ENCODE data around the gene SEC62. TPM values are rescaled to one million over a fixed set of nuclear protein-coding genes. Genes with fewer than 3 reads are reported as not detected.
"Not testable (repeated sequence)": the region's sequence is repeated elsewhere in the genome, so short reads cannot be mapped to it uniquely, and the experiment has no call there.

SEC62 gene
- total RNA-seq, 2 donors from 2014 or later: 151 to 155 TPM

DNA sequence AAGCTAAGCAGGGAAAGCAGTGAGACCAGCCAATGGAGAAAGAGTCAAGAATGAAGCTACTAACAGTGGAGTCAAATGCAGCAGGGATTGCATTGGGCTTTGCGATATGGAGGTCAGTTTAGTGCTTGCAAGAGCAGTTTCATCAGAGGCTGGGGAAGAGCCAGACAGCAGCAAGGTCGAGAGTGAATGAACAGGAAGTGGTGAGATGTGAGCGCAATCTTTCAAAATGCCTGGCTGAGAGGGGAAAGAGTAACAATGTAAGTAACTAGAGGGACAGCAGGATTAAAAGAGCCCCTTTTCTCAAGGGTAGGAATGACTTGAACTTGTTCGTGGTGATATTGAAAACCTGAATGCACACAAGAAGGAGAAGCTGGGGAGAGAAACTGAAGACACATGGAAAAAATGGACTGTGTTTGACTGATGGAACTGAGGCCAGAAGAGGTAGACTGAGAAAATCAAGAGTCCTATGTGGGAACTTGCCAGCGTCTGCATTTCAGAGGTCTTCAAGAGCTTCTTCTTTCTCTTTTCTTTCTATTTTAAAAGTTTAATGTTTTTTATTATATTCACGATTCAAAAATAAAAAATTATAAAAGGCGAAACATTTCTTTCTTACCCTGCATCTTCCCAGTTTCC is 40.5 kb downstream of the SEC62 start:
- intact Hi-C loops (cut with DNase I): loop anchor here in 1 of 2 donors (5.0 kb wide), 1 partner anchor 820 kb away; no protein-coding TSS in a partner anchor
- no peak for DNase-seq (ENCODE audit: low spot score)

DNA sequence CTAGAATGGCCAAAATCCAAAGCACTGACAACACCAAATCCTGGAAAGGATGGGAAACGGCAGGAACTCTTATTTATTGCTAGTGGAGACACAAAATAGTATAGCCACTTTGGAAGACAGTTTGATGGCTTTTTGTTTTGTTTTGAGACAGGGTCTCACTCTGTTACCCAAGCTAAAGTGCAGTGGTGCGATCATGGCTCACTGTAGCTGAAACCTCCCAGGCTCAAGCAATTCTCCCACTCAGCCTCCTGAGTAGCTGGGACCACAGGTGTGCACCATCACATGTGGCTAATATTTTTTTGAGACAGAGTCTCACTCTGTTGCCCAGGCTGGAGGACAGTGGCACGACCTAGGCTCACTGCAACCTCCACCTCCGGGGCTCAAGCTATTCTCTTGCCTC is 43.9 kb downstream of the SEC62 start:
- DNase-seq (ENCODE audit: low spot score): no peak
- intact Hi-C loops (cut with DNase I): no loop called here

DNA sequence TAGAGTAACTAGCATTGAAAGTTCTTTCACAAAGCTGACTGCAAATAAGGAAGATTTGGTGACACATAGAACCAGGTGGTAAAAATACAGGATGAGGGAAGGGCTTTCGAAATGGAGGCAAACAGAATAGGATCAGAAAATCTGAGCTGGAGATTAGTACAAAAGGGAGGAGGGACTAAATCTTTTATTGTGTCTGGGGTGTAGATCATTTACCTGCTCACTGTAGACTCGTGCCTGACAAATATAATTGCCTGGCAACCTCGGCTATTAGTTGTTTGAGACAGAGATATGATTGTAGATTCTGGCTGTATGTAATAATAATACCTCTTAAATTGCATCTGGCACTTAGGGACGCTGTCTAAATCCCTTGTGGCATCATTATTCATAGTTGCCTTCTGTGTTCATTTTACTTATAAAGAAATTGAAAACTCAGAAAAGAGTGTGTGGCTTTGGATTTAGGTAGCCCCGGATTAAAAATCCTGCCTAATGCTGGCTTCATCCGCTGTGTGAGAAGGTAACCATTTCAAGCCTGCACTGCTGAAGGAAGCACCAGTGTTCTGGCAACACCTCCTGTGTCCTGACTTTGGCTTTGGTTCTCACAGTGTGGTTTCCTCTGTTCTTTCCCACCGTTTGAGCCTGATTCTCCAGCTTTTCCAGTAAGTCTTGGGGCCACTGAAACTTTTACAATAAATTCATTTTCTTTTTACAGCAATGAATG is 46.2 kb downstream of the SEC62 start:
- intact Hi-C loops (cut with DNase I): no loop called here
- DNase-seq (ENCODE audit: low spot score): no peak

- intact Hi-C loops (cut with DNase I): no loop called here
Observed at GRCh38 chr3:170016057-170016456, 49.5 kb downstream of the SEC62 start.

GRCh38 chr3:170019306-170019705 is 52.7 kb downstream of the SEC62 start:
- DNase-seq (ENCODE audit: low spot score); intact Hi-C loops (cut with DNase I): not testable (repeated sequence)

More at GRCh38 chr3:170016057-170016456, 49.5 kb downstream of the SEC62 start:
- DNase-seq (ENCODE audit: low spot score): no peak

- no peak for DNase-seq (ENCODE audit: low spot score)
- intact Hi-C loops (cut with DNase I): no loop called here
Observed at GRCh38 chr3:170021083-170021482, 54.5 kb downstream of the SEC62 start.

GRCh38 chr3:170022336-170022735 is 55.7 kb downstream of the SEC62 start:
- no peak for DNase-seq (ENCODE audit: low spot score)
- intact Hi-C loops (cut with DNase I): no loop called here

GRCh38 chr3:170023165-170023564 is 56.6 kb downstream of the SEC62 start:
- DNase-seq (ENCODE audit: low spot score): no peak
- intact Hi-C loops (cut with DNase I): no loop called here

DNA sequence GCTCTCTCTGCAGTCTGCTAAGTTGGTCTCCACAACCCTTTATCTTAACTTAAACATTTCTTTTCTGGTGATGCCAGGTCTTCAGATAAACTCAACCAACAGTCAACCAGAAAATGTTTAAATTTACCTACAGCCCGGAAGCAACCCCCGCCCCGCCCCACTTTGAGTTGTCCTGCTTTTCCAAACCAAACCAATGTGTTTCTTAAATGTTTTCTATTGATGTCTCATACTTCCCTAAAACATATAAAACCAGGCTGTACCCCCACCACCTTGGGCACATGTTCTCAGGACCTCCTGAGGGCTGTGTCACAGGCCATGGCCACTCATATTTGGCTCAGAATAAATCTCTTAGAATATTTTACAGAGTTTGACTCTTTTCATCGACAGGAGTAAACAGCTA is 58.0 kb downstream of the SEC62 start:
- intact Hi-C loops (cut with DNase I): no loop called here
- DNase-seq (ENCODE audit: low spot score): no peak

DNA sequence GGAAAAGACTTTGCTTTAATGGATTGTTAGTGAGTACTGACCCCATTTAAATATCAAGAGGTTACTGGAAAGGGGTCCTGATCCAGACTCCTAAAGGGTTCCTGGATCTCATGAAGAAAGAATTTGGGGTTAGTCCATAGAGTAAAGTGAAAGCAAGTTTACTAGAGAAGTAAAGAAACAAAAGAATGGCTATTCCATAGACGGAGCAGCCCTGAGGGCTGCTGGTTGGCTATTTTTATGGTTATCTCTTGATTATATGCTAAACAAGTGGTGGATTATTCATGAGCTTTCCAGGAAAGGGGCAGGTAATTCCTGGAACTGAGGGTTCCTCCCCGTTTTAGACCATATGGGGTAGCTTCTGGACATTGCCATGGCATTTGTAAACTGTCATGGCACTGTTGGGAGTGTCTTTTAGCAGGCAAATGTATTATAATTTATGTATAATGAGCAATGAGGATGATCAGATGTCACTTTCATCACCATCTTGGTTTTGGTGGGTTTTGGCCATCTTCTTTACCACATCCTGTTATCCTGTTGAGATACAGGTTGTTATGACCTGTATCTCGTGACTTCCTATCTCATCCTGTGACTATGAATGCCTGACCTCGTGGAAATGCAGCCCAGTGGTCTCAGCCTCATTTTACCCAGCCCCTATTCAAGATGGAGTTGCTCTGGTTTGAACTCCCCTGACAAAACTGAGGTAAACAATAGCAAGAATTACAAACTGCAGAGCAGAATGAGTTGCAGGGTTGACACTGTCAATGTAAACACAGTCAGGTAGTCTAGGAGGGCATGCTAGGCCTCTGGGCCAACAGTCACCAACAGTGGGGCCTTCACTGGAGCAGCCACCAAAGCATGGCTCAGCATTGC is 60.9 kb downstream of the SEC62 start:
- intact Hi-C loops (cut with DNase I): no loop called here
- no peak for DNase-seq (ENCODE audit: low spot score)

- intact Hi-C loops (cut with DNase I): no loop called here
- no peak for DNase-seq (ENCODE audit: low spot score)
Observed at GRCh38 chr3:170033489-170033888, 66.9 kb downstream of the SEC62 start.

- intact Hi-C loops (cut with DNase I): no loop called here
- peak; percentile 95 for DNase-seq (ENCODE audit: low spot score)
Observed at GRCh38 chr3:170037463-170038433, 71.1 kb downstream of the SEC62 start, which contains the start of gene GPR160. Gene GPR160, plus strand, starts transcription at chr3:170037995. Its CDS starts 45,978 bp downstream, at chr3:170083973.

DNA sequence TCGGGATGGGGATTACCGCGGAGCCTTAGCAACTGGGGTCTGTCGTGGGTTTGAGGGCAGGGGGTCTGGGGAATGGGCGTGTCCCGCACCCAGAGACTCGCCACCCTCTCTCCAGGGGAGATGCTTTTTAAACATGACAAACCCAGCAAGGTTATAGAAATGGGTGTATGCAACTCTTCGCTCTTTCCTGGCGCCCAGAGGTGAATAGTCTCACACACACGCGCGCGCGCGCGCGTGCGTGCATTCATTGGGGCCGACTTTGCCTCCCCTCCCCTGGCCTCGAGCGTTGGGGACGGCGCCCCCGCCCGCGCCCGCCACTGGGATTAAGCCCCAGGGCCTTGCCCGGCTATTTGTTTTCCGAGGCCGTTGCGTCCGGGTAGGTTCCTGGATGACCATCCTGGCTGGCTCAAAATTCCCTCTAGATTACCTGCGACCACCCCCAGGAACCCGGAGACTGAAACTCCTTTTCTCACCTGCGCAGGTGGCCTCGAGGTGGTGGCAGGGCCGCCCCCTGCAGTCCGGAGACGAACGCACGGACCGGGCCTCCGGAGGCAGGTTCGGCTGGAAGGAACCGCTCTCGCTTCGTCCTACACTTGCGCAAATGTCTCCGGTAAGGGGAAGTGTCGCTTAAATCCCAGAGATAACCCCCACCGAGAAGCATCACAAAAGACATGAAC is 72.0 kb downstream of the SEC62 start:
- intact Hi-C loops (cut with DNase I): no loop called here
- peak; percentile 84 for DNase-seq (ENCODE audit: low spot score)

DNA sequence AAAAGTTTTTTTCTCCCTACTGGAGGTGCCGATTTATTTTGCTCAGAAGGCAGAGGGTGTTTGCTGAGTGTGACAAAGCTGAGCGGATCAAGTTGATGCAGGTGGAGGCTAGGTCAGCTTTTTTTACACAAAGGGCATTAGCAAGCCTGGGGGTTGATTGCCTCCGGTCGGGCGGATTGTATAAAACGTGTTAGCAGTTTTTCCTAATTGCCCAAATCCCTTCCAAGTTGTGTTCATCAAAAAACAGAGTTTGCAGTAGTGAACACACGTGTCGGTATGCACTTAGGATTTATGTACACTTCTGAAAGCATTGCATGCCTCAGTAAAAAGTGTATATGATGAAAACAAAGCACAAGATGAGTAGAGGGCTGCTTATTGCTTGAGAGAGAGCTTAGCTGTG is 73.8 kb downstream of the SEC62 start:
- intact Hi-C loops (cut with DNase I): no loop called here
- no peak for DNase-seq (ENCODE audit: low spot score)

- intact Hi-C loops (cut with DNase I): no loop called here
- DNase-seq (ENCODE audit: low spot score): no peak
Observed at GRCh38 chr3:170043506-170043905, 76.9 kb downstream of the SEC62 start.

- DNase-seq (ENCODE audit: low spot score): no peak
Observed at GRCh38 chr3:170044271-170044670, 77.7 kb downstream of the SEC62 start.

GRCh38 chr3:170044795-170045244 is 78.2 kb downstream of the SEC62 start:
- no peak for DNase-seq (ENCODE audit: low spot score)
- intact Hi-C loops (cut with DNase I): no loop called here

More at GRCh38 chr3:170044271-170044670, 77.7 kb downstream of the SEC62 start:
- intact Hi-C loops (cut with DNase I): no loop called here
